ENCODE data around the gene SPATA3. TPM values are rescaled to one million over a fixed set of nuclear protein-coding genes. Genes with fewer than 3 reads are reported as not detected.

SPATA3 gene
- total RNA-seq, 1 donor from 2014 or later = not detected

- peak within 1 kb of the TSS; percentile 98 for H3K4me3 Mint-ChIP-seq
- DNase-seq (peak; percentile 90), ATAC-seq (ENCODE audit: low read depth) (peak; percentile 85)
- peaks cover 3% of the 10 kb centered on the region for H3K27me3 Mint-ChIP-seq
- CTCF ChIA-PET = interaction anchor here (1.5 kb wide), 1 partner anchor 232 kb away, joined by 8 read pairs; no protein-coding TSS in a partner anchor
- TF ChIP-seq CTCF (IDR thresholded peaks at IDR 0.05) = peak; percentile 65
- no peaks in the 10 kb centered on the region for H3K9me3 Mint-ChIP-seq
- H3K27ac Mint-ChIP-seq = peak within 1 kb of the TSS; percentile 100
- intact Hi-C loops (cut with micrococcal nuclease) = loop anchor here (2.0 to 10.0 kb wide), 5 partner anchors 154 to 728 kb away; partner anchors contain the start of genes CAB39, COPS7B, NCL and PDE6D
- peaks cover 11% of the 10 kb centered on the region for H3K36me3 Mint-ChIP-seq (ENCODE audit: low read depth)
- peaks cover 43% of the 10 kb centered on the region for H3K4me1 Mint-ChIP-seq
- POLR2A ChIA-PET = interaction anchor here (0.5 to 1.7 kb wide), 5 partner anchors 9 to 408 kb away, joined by 3 to 7 read pairs (median 4); partner anchors contain the start of gene NCL
These were observed 60.8 kb downstream of the SPATA3 start, which contains the start of gene PSMD1 for GRCh38 chr2:231056453-231057416. TSS of gene PSMD1 (plus strand) at chr2:231056867. CDS start at chr2:231057026, 159 bp downstream.

- ChIA-PET CTCF (interaction anchor here (1.5 kb wide), 1 partner anchor 233 kb away, joined by 8 read pairs; no protein-coding TSS in a partner anchor), POLR2A (interaction anchor here (0.8 to 1.7 kb wide), 2 partner anchors 9 to 407 kb away, joined by 4 to 7 read pairs; partner anchors contain the start of gene NCL)
- ATAC-seq (ENCODE audit: low read depth) = no peak
- Mint-ChIP-seq H3K4me1 (peaks cover 38% of the 10 kb centered on the region), H3K36me3 (ENCODE audit: low read depth) (peaks cover 18% of the 10 kb centered on the region), H3K4me3 (peak overlapping the region; percentile 98), H3K9me3 (no peaks in the 10 kb centered on the region), H3K27me3 (no peaks in the 10 kb centered on the region), H3K27ac (peak overlapping the region; percentile 70)
- no peak for DNase-seq
- no peak for TF ChIP-seq CTCF (IDR thresholded peaks at IDR 0.05)
- intact Hi-C loops (cut with micrococcal nuclease) = loop anchor here (2.0 to 10.0 kb wide), 5 partner anchors 155 to 727 kb away; partner anchors contain the start of genes CAB39, COPS7B, NCL and PDE6D
These were observed 61.7 kb downstream of the SPATA3 start for GRCh38 chr2:231057590-231057989.

Other genes starting within 250 kb of the SPATA3 start
- 102 and 117 TPM in 2 replicates for gene ITM2C, start 131.2 kb upstream of the SPATA3 start, total RNA-seq
- gene GPR55, start 70.9 kb upstream of the SPATA3 start, total RNA-seq = 4.5 and 6.3 TPM in 2 replicates
- not detected in 2 replicates for gene C2orf72, start 41.4 kb downstream of the SPATA3 start, total RNA-seq
- gene PSMD1, start 60.7 kb downstream of the SPATA3 start, total RNA-seq = 99.9 and 105 TPM in 2 replicates
- gene HTR2B, start 128.9 kb downstream of the SPATA3 start, total RNA-seq = not detected in 2 replicates
- 9.0 and 9.5 TPM in 2 replicates for gene ARMC9, start 202.5 kb downstream of the SPATA3 start, total RNA-seq

All from activated B cell treated with CpG ODN at 0.5 μM for 24 hours (primary cell).